AG04450 (cell line): ENCODE results near the gene CPPED1. TPM values are rescaled to one million over a fixed set of nuclear protein-coding genes. Genes with fewer than 3 reads are reported as not detected.
"Not testable (repeated sequence)": the region's sequence is repeated elsewhere in the genome, so short reads cannot be mapped to it uniquely, and the experiment has no call there.

ENCODE experiments used
- CTCF ChIA-PET: fragments of 300-600, 350-600 bp; formaldehyde crosslinking; extraction: SDS; loops from one replicate; lab custom pipeline; 2022; ENCODE audit warnings: antibody characterized with exemption, inconsistent platforms; lab: Charles Lee
- POLR2A ChIA-PET: fragments of 350-600 bp; formaldehyde crosslinking; extraction: SDS; loops from one replicate; lab custom pipeline; 2021; ENCODE audit warnings: antibody characterized with exemption, inconsistent platforms; lab: Yijun Ruan, JAX
- DNase-seq: peaks from one replicate; pipeline ENCODE4 v3.0.0-alpha.2; 2011; ENCODE audit warnings: low read depth, low spot score
- H3K27ac ChIP-seq: one replicate; pipeline ENCODE4 v1.5.1; 2012; ENCODE audit warnings: low read depth, low read length, control low read depth
- H3K27me3 ChIP-seq: one replicate; pipeline ENCODE4 v1.6.0; 2012; ENCODE audit warnings: low read length; ENCODE audit not compliant: control insufficient read depth, insufficient read depth
- H3K4me3 ChIP-seq: 2 replicates; pipeline ENCODE4 v1.5.1; 2011; ENCODE audit warnings: mild to moderate bottlenecking, low read depth, low read length, control low read depth
- H3K9me3 ChIP-seq: 2 replicates; pipeline ENCODE4 v1.5.1; 2012; ENCODE audit warnings: low read length; ENCODE audit not compliant: control insufficient read depth, insufficient read depth
- polyA plus RNA-seq: library from polyadenylated mRNA; depleted of rRNA; stranded (reverse); fragments of >200 nt; gene quantifications from 2 replicates; pipeline ENCODE4 v1.2.3, GENCODE V29; 2011
- TF ChIP-seq, protein P1 (sequence below): IDR thresholded peaks from 2 replicates; pipeline ENCODE4 v1.5.1; 2011; ENCODE audit warnings: low read depth, low read length, control low read depth, inconsistent platforms

Gene CPPED1
- polyA plus RNA-seq, 1 experiment: 7.7 TPM

DNA sequence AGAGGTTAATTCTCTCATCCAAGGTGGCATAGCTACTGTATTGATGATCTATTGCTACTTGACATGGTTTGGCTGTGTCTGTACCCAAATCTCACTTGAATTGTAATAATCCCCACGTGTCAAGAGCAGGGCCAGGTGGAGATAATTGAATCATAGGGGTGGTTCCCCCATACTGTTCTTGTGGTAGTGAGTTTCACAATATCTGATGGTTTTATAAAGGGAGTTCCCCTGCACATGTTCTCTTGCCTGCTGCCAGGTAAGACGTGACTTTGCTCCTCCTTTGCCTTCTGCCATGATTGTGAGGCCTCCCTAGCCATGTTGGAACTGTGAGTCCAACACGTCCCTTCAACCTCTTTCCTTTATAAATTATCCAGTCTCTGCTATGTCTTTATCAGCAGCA, 22.9 kb upstream of the CPPED1 start:
- ChIA-PET POLR2A (no interaction called here), CTCF (no interaction called here)
- no peak overlapping the region for H3K27ac ChIP-seq
- H3K4me3 ChIP-seq: no peak overlapping the region
- no peaks in the 10 kb centered on the region for H3K27me3 ChIP-seq
- DNase-seq: no peak
- TF ChIP-seq, protein P1, sequence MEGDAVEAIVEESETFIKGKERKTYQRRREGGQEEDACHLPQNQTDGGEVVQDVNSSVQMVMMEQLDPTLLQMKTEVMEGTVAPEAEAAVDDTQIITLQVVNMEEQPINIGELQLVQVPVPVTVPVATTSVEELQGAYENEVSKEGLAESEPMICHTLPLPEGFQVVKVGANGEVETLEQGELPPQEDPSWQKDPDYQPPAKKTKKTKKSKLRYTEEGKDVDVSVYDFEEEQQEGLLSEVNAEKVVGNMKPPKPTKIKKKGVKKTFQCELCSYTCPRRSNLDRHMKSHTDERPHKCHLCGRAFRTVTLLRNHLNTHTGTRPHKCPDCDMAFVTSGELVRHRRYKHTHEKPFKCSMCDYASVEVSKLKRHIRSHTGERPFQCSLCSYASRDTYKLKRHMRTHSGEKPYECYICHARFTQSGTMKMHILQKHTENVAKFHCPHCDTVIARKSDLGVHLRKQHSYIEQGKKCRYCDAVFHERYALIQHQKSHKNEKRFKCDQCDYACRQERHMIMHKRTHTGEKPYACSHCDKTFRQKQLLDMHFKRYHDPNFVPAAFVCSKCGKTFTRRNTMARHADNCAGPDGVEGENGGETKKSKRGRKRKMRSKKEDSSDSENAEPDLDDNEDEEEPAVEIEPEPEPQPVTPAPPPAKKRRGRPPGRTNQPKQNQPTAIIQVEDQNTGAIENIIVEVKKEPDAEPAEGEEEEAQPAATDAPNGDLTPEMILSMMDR: no peak
- no peaks in the 10 kb centered on the region; the same call in 1 of the 2 replicates for H3K9me3 ChIP-seq

DNA sequence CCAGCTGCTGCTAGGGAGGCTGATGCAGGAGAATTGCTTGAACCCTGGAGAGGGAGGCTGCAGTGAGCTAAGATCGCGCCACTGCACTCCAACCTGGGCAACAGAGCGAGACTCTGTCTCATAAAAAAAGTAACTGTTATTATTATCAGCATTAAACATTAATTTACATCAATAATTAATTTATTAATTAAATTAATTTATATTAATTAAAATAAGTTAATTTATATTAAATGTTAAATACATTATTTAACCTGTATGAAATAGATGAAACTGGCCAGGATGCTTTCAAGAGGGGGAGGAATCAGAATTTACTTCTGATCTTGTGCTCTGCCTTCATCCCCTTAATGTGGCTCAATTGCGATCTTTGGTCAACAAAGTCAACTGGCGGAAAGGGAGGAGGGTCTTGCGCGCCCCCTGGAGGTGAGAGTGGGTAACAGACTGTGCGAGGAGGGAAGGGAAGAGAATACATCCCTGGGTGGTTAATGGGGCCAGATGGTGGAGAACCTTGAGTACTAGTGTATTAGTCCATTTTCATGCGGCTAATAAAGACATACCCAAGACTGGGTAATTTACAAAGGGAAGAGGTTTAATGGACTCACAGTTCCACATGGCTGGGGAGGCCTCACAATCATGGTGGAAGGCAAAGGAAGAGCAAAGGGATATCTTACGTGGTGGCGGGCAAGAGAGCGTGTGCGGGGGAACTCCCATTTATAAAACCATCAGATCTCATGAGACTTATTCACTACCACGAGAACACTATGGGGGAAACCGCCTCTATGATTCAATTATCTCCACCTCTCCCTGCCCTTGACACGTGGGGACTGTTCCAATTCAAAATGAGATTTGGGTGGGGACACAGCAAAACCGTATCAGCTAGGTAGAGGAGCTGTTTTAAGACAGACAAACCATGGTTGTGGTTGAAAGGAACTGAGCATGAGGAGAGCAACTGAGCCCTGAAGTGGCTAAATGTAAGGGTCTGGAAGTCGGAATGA, 15.7 kb upstream of the CPPED1 start:
- ChIA-PET CTCF (interaction anchor here (0.6 to 1.1 kb wide), 4 partner anchors 19 to 724 kb away, joined by 3 read pairs; no protein-coding TSS in a partner anchor), POLR2A (no interaction called here)
- TF ChIP-seq, protein P1: peak; percentile 78
- no peak overlapping the region for H3K27ac ChIP-seq
- H3K9me3 ChIP-seq: no peaks in the 10 kb centered on the region; the same call in none of the 2 replicates
- no peak overlapping the region for H3K4me3 ChIP-seq
- no peaks in the 10 kb centered on the region for H3K27me3 ChIP-seq
- no peak for DNase-seq

DNA sequence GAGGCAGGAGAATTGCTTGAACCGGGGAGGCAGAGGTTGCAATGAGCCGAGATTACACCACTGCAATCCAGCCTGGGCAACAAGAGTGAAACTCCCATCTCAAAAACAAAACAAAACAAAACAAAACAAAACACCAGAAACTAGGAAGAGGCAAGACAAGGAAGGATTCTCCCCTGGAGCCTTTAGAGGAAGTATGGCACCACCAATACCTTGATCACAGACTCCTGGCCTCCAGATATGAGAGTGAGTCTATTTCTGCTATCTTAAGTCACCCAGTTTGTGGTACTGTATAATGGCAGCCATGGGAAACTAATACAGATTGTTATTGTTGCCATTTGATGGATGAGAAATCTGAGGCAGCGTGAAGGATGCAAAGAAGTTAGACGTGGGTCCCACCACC, 14.6 kb upstream of the CPPED1 start:
- H3K9me3 ChIP-seq: no peaks in the 10 kb centered on the region; the same call in none of the 2 replicates
- H3K27me3 ChIP-seq: no peaks in the 10 kb centered on the region
- DNase-seq: no peak
- no peak overlapping the region for H3K4me3 ChIP-seq
- ChIA-PET POLR2A (no interaction called here), CTCF (interaction anchor here (0.6 to 1.1 kb wide), 5 partner anchors 12 to 1964 kb away, joined by 3 read pairs; no protein-coding TSS in a partner anchor)
- H3K27ac ChIP-seq: no peak overlapping the region
- TF ChIP-seq, protein P1: no peak

DNA sequence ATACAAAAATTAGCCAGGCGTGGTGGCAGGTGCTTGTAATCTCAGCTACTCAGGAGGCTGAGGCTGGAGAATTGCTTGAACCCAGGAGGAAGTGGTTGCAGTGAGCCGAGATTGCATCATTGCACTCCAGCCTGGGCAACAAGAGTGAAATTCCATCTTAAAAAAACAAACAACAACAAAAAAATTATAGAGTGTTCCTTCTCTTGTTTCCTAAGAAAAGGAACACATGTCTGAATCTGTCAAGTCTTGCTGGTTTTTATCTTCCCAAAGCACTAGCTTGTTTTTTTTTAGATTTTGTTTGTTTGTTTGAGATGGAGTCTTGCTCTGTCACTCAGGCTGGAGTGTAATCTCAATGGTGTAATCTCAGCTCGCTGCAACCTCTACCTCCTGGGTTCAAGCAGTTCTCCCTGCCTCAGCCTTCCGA, 13.1 kb upstream of the CPPED1 start:
- not testable (repeated sequence) for H3K27me3 ChIP-seq, DNase-seq, H3K9me3 ChIP-seq, H3K4me3 ChIP-seq, H3K27ac ChIP-seq
- ChIA-PET CTCF (interaction anchor here (0.7 to 1.7 kb wide), 3 partner anchors 362 to 721 kb away, joined by 3 to 7 read pairs (median 3); no protein-coding TSS in a partner anchor), POLR2A (interaction anchor here (0.7 kb wide), 1 partner anchor 354 kb away, joined by 4 read pairs; no protein-coding TSS in a partner anchor)

DNA sequence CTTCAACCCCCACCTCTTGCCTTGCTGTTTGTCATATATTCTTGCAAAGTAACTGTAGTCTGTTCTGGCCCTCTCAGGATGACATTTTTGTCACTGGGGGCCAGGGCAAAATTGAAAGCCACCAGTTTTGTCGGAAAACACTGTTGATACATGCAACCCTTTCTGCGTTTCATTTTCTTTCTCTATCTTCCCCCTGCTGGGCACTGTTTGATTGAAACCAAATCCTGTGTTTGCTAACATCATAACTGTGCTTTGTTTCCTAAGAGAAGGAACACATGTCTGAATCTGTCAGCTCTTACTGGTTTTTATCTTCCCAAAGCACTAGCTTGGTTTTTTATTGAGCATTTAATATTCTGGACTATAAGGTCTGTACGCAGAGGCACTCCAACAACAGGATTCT, 11.7 kb upstream of the CPPED1 start:
- TF ChIP-seq, protein P1: no peak
- no peak overlapping the region for H3K4me3 ChIP-seq
- CTCF ChIA-PET: no interaction called here
- POLR2A ChIA-PET: no interaction called here
- no peak overlapping the region for H3K27ac ChIP-seq
- H3K27me3 ChIP-seq: no peaks in the 10 kb centered on the region
- DNase-seq: no peak
- H3K9me3 ChIP-seq: no peaks in the 10 kb centered on the region; the same call in none of the 2 replicates

DNA sequence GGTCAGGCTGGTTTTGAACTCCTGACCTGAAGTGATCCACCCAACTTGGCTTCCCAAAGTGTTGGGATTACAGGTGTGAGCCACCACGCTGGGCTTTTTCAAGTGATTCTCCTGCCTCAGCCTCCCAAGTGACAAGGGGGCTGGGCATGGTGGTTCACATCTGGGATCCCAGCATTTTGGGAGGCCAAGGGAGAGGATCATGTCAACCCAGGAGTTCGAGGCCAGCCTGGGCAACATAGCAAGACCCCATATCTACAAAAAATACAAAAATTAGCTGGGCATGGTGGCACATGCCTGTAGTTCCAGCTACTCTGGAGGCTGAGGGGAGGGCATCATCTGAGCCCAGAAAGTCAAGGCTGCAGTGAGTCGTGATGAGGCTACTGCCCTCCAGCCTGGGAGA, 10.0 kb upstream of the CPPED1 start:
- H3K27me3 ChIP-seq, H3K27ac ChIP-seq, H3K9me3 ChIP-seq, H3K4me3 ChIP-seq, POLR2A ChIA-PET, DNase-seq: not testable (repeated sequence)
- CTCF ChIA-PET: interaction anchor here (0.6 to 0.7 kb wide), 2 partner anchors 246 to 339 kb away, joined by 5 to 6 read pairs; no protein-coding TSS in a partner anchor

DNA sequence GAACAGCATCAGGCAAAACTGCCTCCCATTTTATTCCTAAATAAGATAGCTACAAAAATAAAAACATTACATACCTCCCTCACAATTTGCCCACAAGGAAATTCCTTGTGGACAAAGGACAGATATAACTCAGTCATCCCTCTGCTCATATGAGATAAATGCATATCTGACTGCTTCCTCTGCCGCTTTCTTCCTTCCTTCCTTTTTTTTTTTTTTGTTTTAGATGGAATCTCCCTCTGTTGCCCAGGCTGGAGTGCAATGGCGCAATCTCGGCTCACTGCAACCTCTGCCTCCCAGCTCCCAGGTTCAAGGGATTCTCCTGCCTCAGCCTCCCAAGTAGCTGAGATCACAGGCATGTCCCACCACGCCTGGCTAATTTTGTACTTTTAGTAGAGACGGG, 9.6 kb upstream of the CPPED1 start:
- H3K9me3 ChIP-seq, H3K27me3 ChIP-seq, POLR2A ChIA-PET, H3K4me3 ChIP-seq, CTCF ChIA-PET, DNase-seq, H3K27ac ChIP-seq: not testable (repeated sequence)
